ENCODE data around the gene RIC8B. TPM values are rescaled to one million over a fixed set of nuclear protein-coding genes. Genes with fewer than 3 reads are reported as not detected.
A peak's percentile ranks its signal among the peaks of the same experiment; 100 is the strongest.

The RIC8B gene
- total RNA-seq, 1 donor from 2014 or later: 33.8 TPM

DNA sequence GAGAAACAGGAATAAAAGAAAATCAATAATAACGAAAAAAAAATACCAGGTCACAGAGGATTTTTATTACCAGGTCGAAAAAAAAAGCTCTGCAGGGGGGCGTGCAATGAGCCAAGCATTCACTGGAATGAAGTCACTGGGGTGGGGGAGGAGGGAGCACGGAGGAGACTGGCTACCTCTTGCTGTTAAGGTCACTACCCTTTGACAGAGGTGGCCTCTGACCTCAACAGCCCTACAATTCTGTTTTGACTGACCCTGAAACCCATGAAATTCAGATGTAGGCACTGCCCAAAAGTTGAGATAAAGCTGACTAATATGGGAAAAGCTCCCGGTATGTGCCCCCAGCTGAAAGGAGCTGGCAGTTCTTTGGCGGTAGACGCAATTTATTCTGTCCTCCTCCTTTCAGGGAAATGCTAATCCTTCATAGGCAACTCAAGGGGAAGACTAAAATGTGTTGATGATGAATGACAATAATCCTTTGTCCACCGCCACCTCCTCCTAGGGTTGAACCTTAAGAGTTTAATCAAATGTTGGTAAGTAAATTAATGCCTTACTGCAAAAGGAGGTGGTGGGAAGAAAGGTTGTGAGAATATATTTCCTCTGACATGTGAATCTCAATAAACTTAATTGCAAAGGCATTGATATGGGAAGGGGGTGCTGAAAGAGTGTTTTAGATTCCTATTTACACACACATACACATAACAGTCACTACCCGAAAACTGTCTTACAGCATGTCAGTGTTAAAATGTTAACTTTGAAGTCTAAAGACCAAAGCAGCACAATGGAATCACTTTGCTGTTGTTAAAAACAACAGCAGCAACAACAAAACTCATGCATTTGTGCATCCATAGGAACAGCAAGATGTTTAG is 6.3 kb upstream of the RIC8B start:
- no peaks in the 10 kb centered on the region for H3K27me3 Mint-ChIP-seq (ENCODE audit: low read depth)
- peak overlapping the region; percentile 90 for H3K27ac Mint-ChIP-seq (ENCODE audit: unreplicated experiment)
- TF ChIP-seq, protein P1, sequence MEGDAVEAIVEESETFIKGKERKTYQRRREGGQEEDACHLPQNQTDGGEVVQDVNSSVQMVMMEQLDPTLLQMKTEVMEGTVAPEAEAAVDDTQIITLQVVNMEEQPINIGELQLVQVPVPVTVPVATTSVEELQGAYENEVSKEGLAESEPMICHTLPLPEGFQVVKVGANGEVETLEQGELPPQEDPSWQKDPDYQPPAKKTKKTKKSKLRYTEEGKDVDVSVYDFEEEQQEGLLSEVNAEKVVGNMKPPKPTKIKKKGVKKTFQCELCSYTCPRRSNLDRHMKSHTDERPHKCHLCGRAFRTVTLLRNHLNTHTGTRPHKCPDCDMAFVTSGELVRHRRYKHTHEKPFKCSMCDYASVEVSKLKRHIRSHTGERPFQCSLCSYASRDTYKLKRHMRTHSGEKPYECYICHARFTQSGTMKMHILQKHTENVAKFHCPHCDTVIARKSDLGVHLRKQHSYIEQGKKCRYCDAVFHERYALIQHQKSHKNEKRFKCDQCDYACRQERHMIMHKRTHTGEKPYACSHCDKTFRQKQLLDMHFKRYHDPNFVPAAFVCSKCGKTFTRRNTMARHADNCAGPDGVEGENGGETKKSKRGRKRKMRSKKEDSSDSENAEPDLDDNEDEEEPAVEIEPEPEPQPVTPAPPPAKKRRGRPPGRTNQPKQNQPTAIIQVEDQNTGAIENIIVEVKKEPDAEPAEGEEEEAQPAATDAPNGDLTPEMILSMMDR (conservative IDR thresholded peaks at IDR 0.05): no peak
- no peaks in the 10 kb centered on the region for H3K9me3 Mint-ChIP-seq
- H3K4me3 Mint-ChIP-seq: peak overlapping the region; percentile 85
- H3K36me3 Mint-ChIP-seq (ENCODE audit: low read depth): no peaks in the 10 kb centered on the region
- peaks cover 57% of the 10 kb centered on the region for H3K4me1 Mint-ChIP-seq
- peak; percentile 39 for DNase-seq (ENCODE audit: low read depth, low spot score)

DNA sequence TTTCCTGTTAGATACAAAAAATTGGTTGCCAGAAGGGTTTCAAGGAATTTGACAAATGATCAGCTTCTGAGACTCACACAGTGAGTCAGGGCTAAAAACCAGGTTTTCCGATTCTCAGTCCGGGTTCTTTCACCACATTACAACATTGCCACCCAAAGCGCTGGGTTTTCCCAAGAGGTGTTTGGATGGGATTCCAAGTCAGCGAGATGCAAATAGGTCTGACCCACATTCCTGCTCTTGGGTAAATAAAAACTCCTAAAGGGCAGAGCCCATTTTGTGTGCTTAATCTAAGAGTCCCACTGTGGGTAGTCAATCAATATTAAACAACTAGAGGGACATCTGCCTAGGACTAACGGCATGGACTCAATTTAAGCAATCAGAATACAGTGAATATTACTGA is 5.4 kb upstream of the RIC8B start:
- DNase-seq (ENCODE audit: low read depth, low spot score): no peak
- H3K27me3 Mint-ChIP-seq (ENCODE audit: low read depth): no peaks in the 10 kb centered on the region
- H3K27ac Mint-ChIP-seq (ENCODE audit: unreplicated experiment): peak overlapping the region; percentile 90
- H3K9me3 Mint-ChIP-seq: no peaks in the 10 kb centered on the region
- H3K4me3 Mint-ChIP-seq: peak overlapping the region; percentile 85
- H3K4me1 Mint-ChIP-seq: peaks cover 61% of the 10 kb centered on the region
- H3K36me3 Mint-ChIP-seq (ENCODE audit: low read depth): no peaks in the 10 kb centered on the region
- TF ChIP-seq, protein P1 (conservative IDR thresholded peaks at IDR 0.05): no peak

DNA sequence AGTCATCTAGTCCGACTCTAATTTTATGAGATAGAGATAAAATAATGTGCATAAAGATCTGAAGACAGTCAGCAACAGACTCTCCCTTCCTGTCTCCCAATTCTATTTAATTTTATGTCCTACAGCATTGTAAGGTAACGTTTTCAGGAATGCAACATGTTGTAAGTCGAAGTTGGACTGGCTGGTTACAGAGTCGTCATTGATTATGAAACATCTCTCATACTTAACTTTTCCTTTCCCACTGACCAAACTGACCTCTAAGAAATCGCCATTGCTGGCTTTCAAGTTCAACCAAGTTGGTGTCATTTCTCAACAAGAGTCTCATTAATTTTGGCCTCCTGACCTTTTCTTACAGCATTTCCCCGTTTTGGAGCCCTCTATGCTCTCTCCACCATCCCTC is 4.9 kb upstream of the RIC8B start:
- Mint-ChIP-seq H3K36me3 (ENCODE audit: low read depth) (no peaks in the 10 kb centered on the region), H3K27ac (ENCODE audit: unreplicated experiment) (peak overlapping the region; percentile 32), H3K4me1 (peaks cover 62% of the 10 kb centered on the region), H3K27me3 (ENCODE audit: low read depth) (no peaks in the 10 kb centered on the region), H3K9me3 (no peaks in the 10 kb centered on the region), H3K4me3 (peak overlapping the region; percentile 85)
- DNase-seq (ENCODE audit: low read depth, low spot score): no peak
- TF ChIP-seq, protein P1 (conservative IDR thresholded peaks at IDR 0.05): no peak

DNA sequence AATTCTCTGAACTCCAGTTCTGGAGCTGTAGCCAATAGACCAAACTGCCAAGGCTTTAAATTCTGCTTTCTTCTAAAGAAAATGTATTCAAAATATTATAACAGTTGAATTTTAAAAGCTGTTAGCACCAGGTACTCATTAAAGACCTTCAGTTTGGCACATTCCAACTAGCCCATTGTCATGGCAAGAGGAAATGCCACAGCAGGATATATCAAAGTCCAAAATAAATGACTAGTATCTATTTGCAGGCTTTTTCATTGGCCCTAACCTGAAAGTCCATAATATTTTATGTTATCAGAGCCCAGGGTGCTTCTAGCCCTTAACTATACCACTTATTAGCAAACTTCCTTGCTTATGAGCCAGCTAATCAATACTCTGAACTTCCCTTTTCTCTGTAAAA is 3.1 kb upstream of the RIC8B start:
- Mint-ChIP-seq H3K9me3 (no peaks in the 10 kb centered on the region), H3K4me1 (peaks cover 70% of the 10 kb centered on the region), H3K27me3 (ENCODE audit: low read depth) (no peaks in the 10 kb centered on the region), H3K36me3 (ENCODE audit: low read depth) (no peaks in the 10 kb centered on the region), H3K4me3 (peak overlapping the region; percentile 94), H3K27ac (ENCODE audit: unreplicated experiment) (no peak overlapping the region)
- DNase-seq (ENCODE audit: low read depth, low spot score): no peak
- TF ChIP-seq, protein P1 (conservative IDR thresholded peaks at IDR 0.05): no peak

DNA sequence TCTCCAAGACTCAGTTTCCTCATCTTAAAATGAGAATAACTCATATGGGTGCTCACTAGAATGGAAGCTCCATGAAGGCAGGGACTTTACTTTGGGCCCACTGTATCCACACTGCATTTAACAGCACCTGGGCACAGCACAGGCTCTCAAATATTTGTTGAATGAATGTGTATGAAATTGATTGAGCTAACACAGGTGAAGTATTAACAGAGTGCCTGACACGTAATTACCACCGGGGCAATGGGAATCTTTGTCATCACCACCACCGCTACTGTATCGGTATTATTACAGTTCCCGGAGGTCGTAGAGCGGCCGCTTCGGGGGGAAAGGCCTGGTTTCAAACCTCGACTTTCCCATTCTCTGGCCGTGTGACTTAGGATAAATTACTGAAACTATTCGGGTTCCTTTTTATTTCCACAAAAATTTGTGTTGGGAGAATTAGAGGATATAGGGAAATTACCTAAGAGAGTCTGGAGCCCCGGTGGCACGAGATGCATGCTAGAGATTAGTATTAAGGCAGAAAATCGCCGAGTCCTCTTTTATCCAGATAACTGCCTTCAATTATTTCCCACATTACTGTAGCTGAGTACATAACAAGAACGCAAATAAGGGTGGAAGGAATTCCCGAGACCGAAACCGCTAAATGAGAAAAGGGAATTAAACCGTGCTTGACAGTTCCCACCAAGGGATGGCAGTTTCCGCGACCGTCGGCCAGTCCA is 1.0 kb upstream of the RIC8B start:
- H3K4me1 Mint-ChIP-seq: peaks cover 61% of the 10 kb centered on the region
- H3K27ac Mint-ChIP-seq (ENCODE audit: unreplicated experiment): peak overlapping the region; percentile 95
- peak overlapping the region; percentile 94 for H3K4me3 Mint-ChIP-seq
- H3K36me3 Mint-ChIP-seq (ENCODE audit: low read depth): no peaks in the 10 kb centered on the region
- no peaks in the 10 kb centered on the region for H3K9me3 Mint-ChIP-seq
- TF ChIP-seq, protein P1 (conservative IDR thresholded peaks at IDR 0.05): no peak
- DNase-seq (ENCODE audit: low read depth, low spot score): no peak
- no peaks in the 10 kb centered on the region for H3K27me3 Mint-ChIP-seq (ENCODE audit: low read depth)

All from neural crest cell (in vitro differentiated cells).